Subcutaneous adipose tissue (tissue), 4 donors: ENCODE measurements around the gene SSR4. TPM values are rescaled to one million over a fixed set of nuclear protein-coding genes. Genes with fewer than 3 reads are reported as not detected.

ENCODE experiments used
- total RNA-seq, 4 donors: library from RNA; depleted of rRNA; stranded (reverse); fragments of >200 nt; gene quantifications; one replicate each; pipeline ENCODE4 v1.1.0, GENCODE V29; 2016
- TF ChIP-seq, protein P1 (sequence below): fragments of 450-650 bp; IDR thresholded peaks from one replicate; pipeline ENCODE4 v1.5.1; 2016; ENCODE audit warnings: low read depth, mild to moderate bottlenecking, control low read depth, antibody characterized with exemption, moderate library complexity

Gene SSR4
- total RNA-seq, 4 donors from 2014 or later = 75.4 to 172 (median 140) TPM

DNA sequence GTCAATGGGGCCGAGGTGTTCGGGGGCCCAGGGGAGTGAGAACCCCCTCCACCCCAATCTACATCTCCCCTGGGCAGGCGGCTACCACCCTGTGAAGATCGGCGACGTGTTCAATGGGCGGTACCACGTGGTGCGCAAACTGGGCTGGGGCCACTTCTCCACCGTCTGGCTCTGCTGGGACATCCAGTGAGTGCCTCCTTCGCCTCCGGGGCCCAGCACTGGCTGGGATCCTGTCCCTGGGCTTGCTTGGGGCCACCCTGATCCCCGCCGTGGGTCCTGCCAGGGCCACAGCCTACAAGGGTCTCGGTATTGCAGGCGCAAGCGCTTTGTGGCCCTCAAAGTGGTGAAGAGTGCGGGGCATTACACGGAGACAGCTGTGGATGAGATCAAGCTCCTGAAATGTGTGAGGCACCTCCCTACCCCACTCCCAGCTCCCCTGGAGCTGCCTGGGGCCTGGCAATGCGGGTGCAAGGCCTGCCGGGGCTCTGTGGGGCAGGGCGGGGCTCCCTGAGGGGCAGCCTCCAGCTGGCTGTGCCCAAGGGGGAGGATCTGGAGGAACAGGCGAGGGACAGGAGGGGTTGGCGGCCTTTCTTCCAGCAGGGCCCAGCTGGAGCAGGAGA lies 12.9 kb upstream of the SSR4 start:
- TF ChIP-seq, protein P1, sequence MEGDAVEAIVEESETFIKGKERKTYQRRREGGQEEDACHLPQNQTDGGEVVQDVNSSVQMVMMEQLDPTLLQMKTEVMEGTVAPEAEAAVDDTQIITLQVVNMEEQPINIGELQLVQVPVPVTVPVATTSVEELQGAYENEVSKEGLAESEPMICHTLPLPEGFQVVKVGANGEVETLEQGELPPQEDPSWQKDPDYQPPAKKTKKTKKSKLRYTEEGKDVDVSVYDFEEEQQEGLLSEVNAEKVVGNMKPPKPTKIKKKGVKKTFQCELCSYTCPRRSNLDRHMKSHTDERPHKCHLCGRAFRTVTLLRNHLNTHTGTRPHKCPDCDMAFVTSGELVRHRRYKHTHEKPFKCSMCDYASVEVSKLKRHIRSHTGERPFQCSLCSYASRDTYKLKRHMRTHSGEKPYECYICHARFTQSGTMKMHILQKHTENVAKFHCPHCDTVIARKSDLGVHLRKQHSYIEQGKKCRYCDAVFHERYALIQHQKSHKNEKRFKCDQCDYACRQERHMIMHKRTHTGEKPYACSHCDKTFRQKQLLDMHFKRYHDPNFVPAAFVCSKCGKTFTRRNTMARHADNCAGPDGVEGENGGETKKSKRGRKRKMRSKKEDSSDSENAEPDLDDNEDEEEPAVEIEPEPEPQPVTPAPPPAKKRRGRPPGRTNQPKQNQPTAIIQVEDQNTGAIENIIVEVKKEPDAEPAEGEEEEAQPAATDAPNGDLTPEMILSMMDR = no peak

DNA sequence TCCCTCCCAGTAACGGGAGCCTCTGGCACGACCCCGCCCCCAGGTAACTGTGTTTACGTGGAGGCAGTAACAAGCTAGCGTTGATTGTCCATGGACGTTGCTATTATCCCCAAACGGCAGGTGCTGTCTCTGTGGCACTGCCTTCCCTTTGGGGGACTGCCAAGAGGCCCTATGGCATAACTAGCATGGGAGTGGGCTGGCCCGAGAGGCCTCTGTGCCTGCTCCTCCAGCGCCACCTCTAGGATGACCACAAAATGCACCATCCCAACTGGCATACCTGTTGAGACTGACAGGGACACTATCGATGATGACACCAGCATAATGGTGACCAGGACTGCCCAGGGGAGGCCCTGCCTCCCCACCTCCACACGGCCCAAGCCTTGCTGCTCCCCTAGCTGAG lies 12.2 kb upstream of the SSR4 start:
- TF ChIP-seq, protein P1 = no peak

DNA sequence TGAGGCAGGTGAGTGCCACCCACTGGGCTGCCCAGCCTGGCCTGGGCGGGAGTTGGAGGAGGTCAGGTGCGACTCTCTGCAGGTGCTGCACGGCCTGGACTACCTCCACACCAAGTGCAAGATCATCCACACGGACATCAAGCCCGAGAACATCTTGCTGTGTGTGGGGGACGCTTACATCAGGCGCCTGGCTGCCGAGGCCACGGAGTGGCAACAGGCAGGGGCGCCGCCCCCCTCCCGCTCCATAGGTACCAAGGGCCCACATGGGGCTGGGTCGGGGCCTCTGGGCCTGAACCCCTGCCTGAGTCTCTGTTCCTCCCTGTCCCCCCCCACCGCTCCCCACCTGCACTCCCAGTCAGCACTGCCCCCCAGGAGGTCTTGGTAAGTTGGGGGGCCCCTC lies 11.6 kb upstream of the SSR4 start:
- TF ChIP-seq, protein P1 = no peak

DNA sequence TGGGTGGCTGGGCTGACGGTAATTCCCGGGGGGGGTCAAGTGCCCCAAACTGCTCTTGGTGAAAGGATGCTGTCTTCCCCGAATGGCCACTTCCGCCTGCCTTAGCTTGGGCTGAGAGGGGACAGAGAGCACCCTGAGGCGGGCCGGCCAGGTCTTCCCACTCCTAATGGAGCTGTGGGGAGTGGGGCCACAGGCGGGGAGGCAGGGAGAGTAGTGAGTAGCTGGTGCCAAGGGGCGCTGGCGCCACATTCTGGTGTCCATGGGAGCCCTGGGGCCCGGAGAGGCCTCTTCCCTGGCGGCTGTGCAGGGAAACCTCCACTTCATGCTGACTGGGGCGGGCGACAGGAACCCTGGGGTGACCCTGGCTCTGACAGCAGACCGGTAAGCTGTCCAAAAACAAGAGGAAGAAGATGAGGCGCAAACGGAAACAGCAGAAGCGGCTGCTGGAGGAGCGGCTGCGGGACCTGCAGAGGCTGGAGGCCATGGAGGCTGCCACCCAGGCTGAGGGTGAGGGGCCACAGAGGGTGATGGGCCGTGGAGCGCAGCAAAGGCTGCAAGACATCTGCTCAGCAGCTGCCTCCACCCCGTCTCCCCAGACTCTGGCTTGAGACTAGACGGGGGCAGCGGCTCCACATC lies 11.0 kb upstream of the SSR4 start:
- TF ChIP-seq, protein P1 = no peak

DNA sequence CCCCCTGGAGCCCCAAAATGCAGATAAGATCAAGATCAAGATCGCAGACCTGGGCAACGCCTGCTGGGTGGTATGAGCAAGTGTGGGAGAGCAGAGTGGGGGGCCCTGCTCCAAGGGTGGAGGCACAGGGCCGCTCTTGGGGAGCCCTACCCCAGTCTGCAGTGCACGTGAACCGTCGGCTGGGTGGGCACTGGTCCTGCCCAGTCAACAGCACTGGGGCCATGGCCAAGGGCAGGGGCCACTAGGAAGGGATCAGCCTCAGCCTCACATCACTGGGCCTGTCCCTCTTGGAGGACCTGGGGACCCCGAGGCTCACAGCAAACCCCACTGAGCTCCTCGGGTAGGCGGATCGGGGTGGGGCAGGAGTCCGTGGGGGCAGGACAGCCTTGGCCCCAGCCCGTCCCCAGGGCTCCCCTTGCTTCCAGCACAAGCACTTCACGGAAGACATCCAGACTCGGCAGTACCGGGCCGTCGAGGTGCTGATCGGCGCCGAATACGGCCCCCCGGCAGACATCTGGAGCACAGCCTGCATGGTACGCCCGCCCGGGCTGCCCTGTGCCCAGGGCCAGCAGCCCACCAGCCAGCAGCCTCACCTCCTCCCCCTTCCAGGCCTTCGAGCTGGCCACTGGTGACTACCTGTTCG lies 10.0 kb upstream of the SSR4 start:
- TF ChIP-seq, protein P1 = no peak

DNA sequence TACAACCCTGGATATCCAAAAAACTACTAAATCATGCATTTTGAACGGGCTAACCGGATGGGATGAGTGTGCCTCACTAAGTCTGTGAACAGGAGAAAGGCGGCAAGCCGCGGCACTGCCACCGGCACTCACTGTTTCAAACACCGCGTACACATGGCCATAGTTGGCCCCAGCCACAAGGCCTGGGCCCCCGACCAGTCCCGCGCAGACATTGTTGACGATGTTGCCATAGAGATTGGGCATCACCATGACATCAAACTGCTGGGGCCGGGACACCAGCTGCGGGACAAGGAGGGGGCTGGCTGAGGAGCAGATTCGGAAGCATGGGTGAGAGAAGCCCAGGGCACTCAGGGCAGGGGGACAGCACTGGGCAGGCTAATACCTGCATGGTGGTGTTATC lies 7.8 kb upstream of the SSR4 start:
- TF ChIP-seq, protein P1 = no peak

DNA sequence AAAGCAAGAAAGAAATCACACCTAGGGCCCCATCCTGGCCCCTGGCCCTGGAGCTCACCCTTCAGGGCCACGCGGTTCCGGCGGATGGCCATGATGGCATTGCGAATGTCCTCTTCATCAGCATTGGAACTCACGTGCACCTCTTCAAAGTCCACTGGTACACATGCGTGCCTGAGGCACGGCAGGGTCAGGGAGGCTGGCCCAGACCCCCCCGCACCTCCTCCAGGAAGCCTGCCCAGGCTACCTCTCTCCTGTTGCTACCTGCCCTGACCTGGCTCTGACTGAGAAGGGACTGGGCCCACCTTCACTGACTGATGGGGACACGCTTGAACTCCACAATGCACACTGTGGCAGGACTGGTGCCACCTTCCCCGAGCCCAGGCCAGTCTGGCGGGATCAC lies 4.8 kb upstream of the SSR4 start:
- TF ChIP-seq, protein P1 = no peak
